GM15510 (cell line): ENCODE data around the gene NKAIN2.

Experiments
- POLR2A ChIP-seq: IDR thresholded peaks from 3 replicates; pipeline ENCODE4 v1.6.1; 2011; ENCODE audit warnings: borderline replicate concordance; ENCODE audit not compliant: insufficient read length; ENCODE audit errors: extremely low read depth

The NKAIN2 gene

DNA sequence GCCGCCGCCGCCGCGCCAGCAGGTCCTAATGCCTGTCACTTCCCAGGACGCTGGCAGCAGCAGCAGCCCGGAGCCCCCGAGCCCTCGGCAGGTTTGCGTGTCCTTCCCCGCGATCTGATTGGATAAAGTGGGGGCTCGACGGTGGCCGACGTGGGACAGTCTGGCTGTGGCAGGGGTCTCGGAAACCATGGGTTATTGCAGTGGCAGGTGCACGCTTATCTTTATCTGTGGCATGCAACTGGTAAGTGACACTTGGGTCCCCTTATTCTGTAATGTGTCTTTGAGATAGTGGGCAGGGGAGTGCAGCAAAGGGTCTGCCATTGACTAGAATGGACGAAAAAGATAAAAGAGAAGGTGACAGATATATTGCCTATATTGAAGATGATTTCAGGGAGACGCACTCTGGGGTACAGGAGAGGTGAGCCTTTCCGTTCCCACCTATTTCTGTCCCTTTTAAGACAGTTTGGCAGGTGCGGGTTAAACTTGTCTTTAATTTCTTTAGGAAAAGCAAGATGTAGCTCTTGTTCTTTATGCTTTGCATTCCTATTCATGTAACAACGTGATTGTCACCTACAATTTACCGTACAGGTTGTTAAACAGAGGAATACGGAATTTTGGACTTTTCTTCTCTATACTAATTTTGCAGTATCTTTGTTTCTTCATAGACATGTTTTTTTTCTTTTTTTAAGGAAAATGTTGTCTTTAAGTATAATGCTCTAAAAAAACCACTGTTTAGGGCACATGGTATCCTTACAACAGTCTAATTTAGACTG lies 535 bp downstream of the NKAIN2 start:
- TF ChIP-seq POLR2A, result no peak

- TF ChIP-seq POLR2A, result no peak
Observed at GRCh38 chr6:123804787-123805540, 1.3 kb downstream of the NKAIN2 start.

- TF ChIP-seq POLR2A, result no peak
Observed at GRCh38 chr6:123805921-123806320, 2.3 kb downstream of the NKAIN2 start.

GRCh38 chr6:123806561-123806960 lies 2.9 kb downstream of the NKAIN2 start:
- TF ChIP-seq POLR2A, result no peak

DNA sequence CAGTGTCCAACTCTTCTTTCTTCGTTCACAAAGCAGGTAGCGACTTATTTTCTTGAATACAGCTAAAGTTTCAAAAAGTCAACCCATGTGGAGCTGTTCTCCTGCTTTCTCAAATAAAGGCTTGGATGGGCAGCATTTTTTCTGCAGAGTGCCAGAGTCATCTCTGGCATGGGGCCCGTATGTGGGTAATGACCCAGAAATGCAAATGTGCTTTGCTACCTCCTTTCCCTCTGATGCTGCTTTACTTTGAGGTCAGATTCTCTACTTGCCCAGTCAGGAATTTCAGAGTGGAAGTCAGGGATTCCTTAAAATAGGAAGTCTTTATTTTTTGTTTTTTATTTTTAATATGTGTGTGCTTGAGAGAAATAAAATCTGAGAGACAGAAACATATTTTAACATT lies 4.9 kb downstream of the NKAIN2 start:
- TF ChIP-seq POLR2A, result no peak

DNA sequence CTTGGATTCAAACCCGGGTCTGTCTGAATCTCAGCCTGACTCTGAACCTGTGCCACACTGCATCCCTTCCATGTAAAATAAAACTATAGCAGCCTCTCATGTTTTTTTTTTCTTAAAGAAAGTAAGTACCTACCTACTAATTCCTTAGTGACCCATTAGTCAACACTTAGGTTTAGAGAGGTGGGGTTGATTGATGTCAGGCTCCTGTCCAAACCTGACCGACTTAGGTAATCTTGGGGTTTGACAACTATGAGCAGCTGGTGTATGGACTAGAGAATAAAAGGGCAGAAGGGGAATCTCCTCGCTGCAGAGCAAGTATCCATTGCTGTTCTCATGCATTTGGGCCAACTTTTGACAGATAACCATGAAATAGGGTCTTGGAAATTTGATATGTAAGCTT lies 6.5 kb downstream of the NKAIN2 start:
- TF ChIP-seq POLR2A, result no peak

GRCh38 chr6:123810948-123811347 lies 7.3 kb downstream of the NKAIN2 start:
- TF ChIP-seq POLR2A, result no peak

GRCh38 chr6:123811378-123811777 lies 7.7 kb downstream of the NKAIN2 start:
- TF ChIP-seq POLR2A, result no peak

DNA sequence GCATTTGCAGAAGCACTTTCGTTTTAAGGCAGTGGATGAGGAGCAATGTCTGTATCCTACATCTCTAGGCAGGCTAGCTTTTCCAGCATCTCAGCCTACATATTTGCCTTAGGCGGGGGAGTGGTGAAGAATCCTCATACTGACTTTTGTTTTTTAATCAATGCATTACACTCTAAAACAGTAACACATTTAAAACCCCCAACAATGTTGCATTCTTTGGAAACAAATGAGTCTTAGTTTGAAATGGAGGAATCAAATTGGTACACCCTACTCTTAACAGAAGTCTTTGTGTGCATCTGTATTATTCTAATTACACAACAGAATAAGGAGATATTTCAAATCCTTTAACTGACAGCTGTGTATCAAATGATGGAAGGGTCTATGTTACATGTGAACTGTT lies 9.0 kb downstream of the NKAIN2 start:
- no peak for TF ChIP-seq POLR2A

GRCh38 chr6:123821112-123821511 lies 17.4 kb downstream of the NKAIN2 start:
- no peak for TF ChIP-seq POLR2A

GRCh38 chr6:123829302-123829953 lies 25.8 kb downstream of the NKAIN2 start:
- no peak for TF ChIP-seq POLR2A

DNA sequence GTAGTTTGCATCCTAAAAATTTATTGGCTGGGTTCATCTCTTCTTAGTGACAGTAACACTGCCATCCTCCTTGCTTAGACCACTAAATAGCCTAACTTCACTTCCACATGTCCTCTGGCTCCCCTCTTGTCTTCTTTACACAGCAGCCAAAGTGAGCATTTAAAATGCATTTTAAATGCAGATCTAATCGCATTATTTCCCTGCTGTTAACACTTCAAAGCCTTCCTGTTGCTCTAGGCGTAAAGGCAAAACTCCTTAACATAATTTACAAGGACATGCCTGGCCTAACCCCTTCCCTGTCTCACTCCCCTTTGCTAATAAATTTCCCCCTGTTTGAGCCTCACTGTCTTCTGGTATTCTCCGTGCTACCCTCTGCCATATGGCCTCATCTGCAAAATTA lies 26.5 kb downstream of the NKAIN2 start:
- no peak for TF ChIP-seq POLR2A

DNA sequence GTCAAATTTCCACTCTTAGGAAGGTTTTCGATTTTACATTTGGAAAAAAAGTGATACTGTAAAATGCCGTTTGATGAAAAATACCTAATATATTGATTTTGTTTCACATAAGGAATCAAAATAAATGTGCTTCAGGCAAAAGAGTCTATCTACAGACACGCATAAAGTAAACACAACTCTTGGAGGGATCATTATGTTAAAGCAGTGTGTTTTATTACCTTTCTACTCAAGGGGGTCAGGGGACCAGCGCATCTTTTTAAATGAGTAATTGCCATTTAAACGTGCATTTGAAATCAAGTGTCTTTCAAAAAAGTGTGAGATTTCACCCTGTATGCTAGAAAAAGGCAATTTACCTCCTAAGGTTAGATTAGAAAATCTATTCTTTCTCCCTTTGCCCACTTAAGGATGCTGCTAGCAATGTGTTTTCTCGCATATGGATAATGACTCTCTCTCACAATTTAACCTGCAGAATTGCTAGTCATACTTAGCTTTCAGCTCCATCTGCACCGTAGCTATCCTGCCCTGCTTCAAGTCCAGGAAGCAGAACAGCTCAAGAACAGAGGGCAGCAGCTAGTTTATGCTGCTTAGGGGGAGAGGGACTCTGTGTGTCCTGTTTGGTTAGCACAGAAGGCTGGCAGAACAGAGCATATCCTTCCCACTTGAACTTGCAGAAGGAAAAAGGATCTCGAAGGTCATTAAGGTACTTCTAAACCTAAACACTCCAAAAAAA lies 35.0 kb downstream of the NKAIN2 start:
- TF ChIP-seq POLR2A, result no peak

DNA sequence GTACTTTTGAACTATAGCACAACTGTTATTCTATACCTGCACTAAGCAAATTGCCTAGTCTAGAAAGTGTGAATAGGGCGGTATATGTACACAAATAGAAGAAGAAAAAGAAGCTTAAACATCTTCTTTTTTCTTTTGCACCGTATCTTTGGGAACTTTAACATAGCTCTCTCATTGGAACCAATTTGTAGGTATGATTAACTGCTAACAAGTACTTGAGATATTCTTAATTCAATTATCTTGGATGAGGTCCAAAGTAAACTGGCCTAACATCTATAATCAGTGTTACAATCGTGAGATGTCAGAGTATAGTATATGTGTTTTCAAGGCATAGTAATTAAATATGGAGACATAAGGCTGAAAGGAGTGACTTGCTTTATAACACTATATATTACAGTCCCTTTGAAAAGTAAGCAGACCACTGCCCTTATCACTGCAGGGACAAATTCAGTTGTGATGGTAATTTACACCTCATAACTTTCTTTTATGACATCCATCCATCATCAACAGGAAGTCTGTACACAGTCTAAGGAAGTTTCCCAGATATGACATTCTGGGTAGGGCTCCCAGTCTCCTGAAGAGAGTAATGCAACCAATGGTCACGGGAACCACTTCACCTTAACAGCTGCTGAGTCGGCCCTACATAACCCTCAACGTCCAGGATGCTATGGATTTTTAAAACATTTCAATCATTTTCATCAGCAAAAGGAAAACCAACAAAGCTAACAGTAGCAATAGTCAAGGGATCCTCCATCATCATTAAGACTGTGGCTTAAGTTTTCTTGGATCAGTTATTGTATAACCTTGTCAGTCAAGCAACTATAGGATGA lies 37.6 kb downstream of the NKAIN2 start:
- no peak for TF ChIP-seq POLR2A
